WTC11 (cell line): ENCODE results near the gene TMC1. TPM values are rescaled to one million over a fixed set of nuclear protein-coding genes. Genes with fewer than 3 reads are reported as not detected.

ENCODE experiments used
- ATAC-seq: fragments of 200-7000 bp; cut with Tn5 transposase; 2 replicates; pipeline ENCODE4 v1.10.0; 2021; ENCODE audit warnings: mild to moderate bottlenecking, moderate library complexity
- CTCF ChIA-PET: fragments of 300-600 bp; sonication (Branson Sonifier 250); formaldehyde crosslinking; loops from one replicate; lab custom pipeline; 2021; ENCODE audit warnings: antibody characterized with exemption; lab: Charles Lee
- POLR2A ChIA-PET: fragments of 350-600 bp; sonication (Branson Sonifier 250); formaldehyde crosslinking; loops from one replicate; lab custom pipeline; 2021; ENCODE audit warnings: antibody characterized with exemption; lab: Charles Lee
- DNase-seq: peaks from one replicate; pipeline ENCODE4 v3.0.0; 2021; ENCODE audit warnings: low spot score
- H3K27ac Mint-ChIP-seq: 2 replicates; pipeline ENCODE4 v1.8.0; 2021; ENCODE audit warnings: mixed read lengths
- H3K27me3 Mint-ChIP-seq: 2 replicates; pipeline ENCODE4 v1.8.0; 2021; ENCODE audit warnings: low read depth, mild to moderate bottlenecking, moderate library complexity, mixed read lengths
- H3K36me3 Mint-ChIP-seq: 2 replicates; pipeline ENCODE4 v1.8.0; 2021; ENCODE audit warnings: mixed read lengths
- H3K4me1 Mint-ChIP-seq: 2 replicates; pipeline ENCODE4 v1.8.0; 2022; ENCODE audit warnings: mixed read lengths
- H3K4me3 Mint-ChIP-seq: 2 replicates; pipeline ENCODE4 v1.8.0; 2021; ENCODE audit warnings: mild to moderate bottlenecking, moderate library complexity, mixed read lengths
- H3K9me3 Mint-ChIP-seq: 2 replicates; pipeline ENCODE4 v1.8.0; 2021; ENCODE audit warnings: mixed read lengths
- ARID4B ChIP-seq: sonication (generic); formaldehyde crosslinking; IDR thresholded peaks from 2 replicates; pipeline ENCODE4 v1.8.0; 2023; ENCODE audit warnings: missing genetic modification reagents, mild to moderate bottlenecking, borderline replicate concordance
- ATF2 ChIP-seq: sonication (generic); formaldehyde crosslinking; IDR thresholded peaks from 2 replicates; pipeline ENCODE4 v1.8.1; 2022; ENCODE audit warnings: low read depth, missing genetic modification reagents, borderline replicate concordance
- E2F4 ChIP-seq: sonication (generic); formaldehyde crosslinking; IDR thresholded peaks from 2 replicates; pipeline ENCODE4 v1.8.1; 2022; ENCODE audit warnings: low read depth, mild to moderate bottlenecking, moderate library complexity, missing genetic modification reagents, borderline replicate concordance
- FOXJ3 ChIP-seq: sonication (generic); formaldehyde crosslinking; IDR thresholded peaks from 2 replicates; pipeline ENCODE4 v1.9.0; 2021; ENCODE audit warnings: missing genetic modification reagents, mild to moderate bottlenecking, borderline replicate concordance
- HMGA2 ChIP-seq: fragments of 250-450 bp; sonication (Bioruptor Pico); IDR thresholded peaks from 2 replicates; pipeline ENCODE4 v1.4.0; 2021; ENCODE audit warnings: mild to moderate bottlenecking, moderate library complexity
- HMGXB4 ChIP-seq: sonication (generic); formaldehyde crosslinking; IDR thresholded peaks from 2 replicates; pipeline ENCODE4 v1.8.1; 2023; ENCODE audit warnings: mild to moderate bottlenecking, moderate library complexity, missing genetic modification reagents
- IRF2 ChIP-seq: sonication (generic); formaldehyde crosslinking; IDR thresholded peaks from 2 replicates; pipeline ENCODE4 v1.8.0; 2022; ENCODE audit warnings: low read depth, missing genetic modification reagents, borderline replicate concordance
- JAZF1 ChIP-seq: fragments of 250-450 bp; sonication (Bioruptor Pico); IDR thresholded peaks from 2 replicates; pipeline ENCODE4 v1.9.0; 2021; ENCODE audit warnings: moderate library complexity, mild to moderate bottlenecking, inconsistent platforms
- MAX ChIP-seq: sonication (generic); formaldehyde crosslinking; IDR thresholded peaks from 2 replicates; pipeline ENCODE4 v1.8.0; 2022; ENCODE audit warnings: mild to moderate bottlenecking, missing genetic modification reagents
- NR1H2 ChIP-seq: sonication (generic); formaldehyde crosslinking; IDR thresholded peaks from 2 replicates; pipeline ENCODE4 v1.9.0; 2021; ENCODE audit warnings: mild to moderate bottlenecking, moderate library complexity, missing genetic modification reagents
- PREB ChIP-seq: sonication (generic); formaldehyde crosslinking; IDR thresholded peaks from 2 replicates; pipeline ENCODE4 v1.8.1; 2022; ENCODE audit warnings: mild to moderate bottlenecking, missing genetic modification reagents, moderate library complexity, borderline replicate concordance
- SMAD3 ChIP-seq: sonication (generic); formaldehyde crosslinking; IDR thresholded peaks from 2 replicates; pipeline ENCODE4 v1.8.0; 2022; ENCODE audit warnings: missing genetic modification reagents, mild to moderate bottlenecking, borderline replicate concordance
- TP53 ChIP-seq: sonication (generic); formaldehyde crosslinking; IDR thresholded peaks from 2 replicates; pipeline ENCODE4 v1.8.1; 2023; ENCODE audit warnings: mild to moderate bottlenecking, missing genetic modification reagents
- ZNF138 ChIP-seq: sonication (generic); formaldehyde crosslinking; conservative IDR thresholded peaks from 2 replicates; pipeline ENCODE4 v1.8.1; 2022; ENCODE audit warnings: mild to moderate bottlenecking, moderate library complexity, missing genetic modification reagents
- ZNF232 ChIP-seq: sonication (generic); formaldehyde crosslinking; IDR thresholded peaks from 2 replicates; pipeline ENCODE4 v1.8.0; 2022; ENCODE audit warnings: mild to moderate bottlenecking, missing genetic modification reagents
- ZNF263 ChIP-seq: sonication (generic); formaldehyde crosslinking; IDR thresholded peaks from 2 replicates; pipeline ENCODE4 v1.8.1; 2022; ENCODE audit warnings: low read depth, mild to moderate bottlenecking, moderate library complexity, missing genetic modification reagents
- ZNF423 ChIP-seq: fragments of 250-450 bp; sonication (Bioruptor Pico); IDR thresholded peaks from 2 replicates; pipeline ENCODE4 v2.1.2; 2022; ENCODE audit warnings: mild to moderate bottlenecking, moderate library complexity
- ZNF425 ChIP-seq: fragments of 250-450 bp; sonication (Bioruptor Pico); conservative IDR thresholded peaks from 2 replicates; pipeline ENCODE4 v1.9.0; 2021; ENCODE audit warnings: mild to moderate bottlenecking
- ZSCAN18 ChIP-seq: fragments of 250-450 bp; sonication (Bioruptor Pico); IDR thresholded peaks from 2 replicates; pipeline ENCODE4 v2.1.2; 2022; ENCODE audit warnings: mild to moderate bottlenecking, moderate library complexity
- total RNA-seq: library from RNA; stranded (reverse); gene quantifications from 3 replicates; pipeline ENCODE4 v1.2.3, GENCODE V29; 2021

Gene TMC1
- total RNA-seq, 1 experiment from 2014 or later = 0.31 TPM

GRCh38 chr9:72489986-72490385 lies 31.4 kb upstream of the TMC1 start:
- H3K4me3 Mint-ChIP-seq = no peak overlapping the region
- no peak for ATAC-seq
- H3K27ac Mint-ChIP-seq = no peak overlapping the region
- H3K9me3 Mint-ChIP-seq = no peaks in the 10 kb centered on the region
- TF ChIP-seq ZSCAN18 (CRISPR knock-in tag) = no peak
- TF ChIP-seq, all 79 proteins: peak for 0
- peaks cover 5% of the 10 kb centered on the region for H3K4me1 Mint-ChIP-seq
- no peak for DNase-seq
- H3K27me3 Mint-ChIP-seq = no peaks in the 10 kb centered on the region
- ChIA-PET POLR2A (no interaction called here), CTCF (no interaction called here)
- H3K36me3 Mint-ChIP-seq = no peaks in the 10 kb centered on the region

- no peaks in the 10 kb centered on the region for H3K27me3 Mint-ChIP-seq
- ATAC-seq (no peak), DNase-seq (no peak)
- CTCF ChIA-PET = no interaction called here
- no peaks in the 10 kb centered on the region for H3K36me3 Mint-ChIP-seq
- no peak overlapping the region for H3K27ac Mint-ChIP-seq
- TF ChIP-seq PREB (no peak), ZNF263 (CRISPR knock-in tag) (no peak), SMAD3 (CRISPR knock-in tag) (no peak), HMGXB4 (CRISPR knock-in tag) (no peak), E2F4 (CRISPR knock-in tag) (no peak), IRF2 (CRISPR knock-in tag) (no peak), FOXJ3 (no peak), NR1H2 (CRISPR knock-in tag) (no peak), ARID4B (no peak), ZNF425 (no peak), JAZF1 (CRISPR knock-in tag) (no peak), ATF2 (no peak), ZSCAN18 (CRISPR knock-in tag) (no peak), ZNF232 (no peak), TP53 (CRISPR knock-in tag) (no peak), ZNF423 (CRISPR knock-in tag) (no peak), ZNF138 (no peak), HMGA2 (no peak), MAX (CRISPR knock-in tag) (no peak)
- TF ChIP-seq, all 79 proteins: peak for 0
- POLR2A ChIA-PET = no interaction called here
- Mint-ChIP-seq H3K4me1 (peaks cover 5% of the 10 kb centered on the region), H3K4me3 (no peak overlapping the region), H3K9me3 (no peaks in the 10 kb centered on the region)
Observed at GRCh38 chr9:72491242-72491641, 30.2 kb upstream of the TMC1 start.
